Measurements from ENCODE around the gene ZC3H11A.

DNA sequence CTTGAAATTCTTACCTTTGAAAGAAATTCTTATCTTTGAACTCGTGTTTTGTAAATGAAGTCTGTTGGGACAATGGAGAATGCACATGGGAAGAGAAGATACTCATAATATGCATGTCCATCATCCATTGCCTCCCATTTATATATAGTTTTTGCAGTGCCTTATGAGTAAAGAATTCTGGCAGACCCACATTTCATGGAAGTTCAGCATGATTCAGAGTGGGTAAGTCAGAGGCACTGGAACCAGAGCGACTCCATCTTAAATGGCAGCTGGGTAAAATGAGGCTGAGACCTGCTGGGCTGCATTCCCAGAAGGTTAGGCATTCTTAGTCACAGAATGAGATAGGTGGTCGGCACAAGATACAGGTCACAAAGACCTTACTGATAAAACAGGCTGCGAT, 16.6 kb upstream of the ZC3H11A start:
- no peak for TF ChIP-seq CTCF (IDR thresholded peaks at IDR 0.05)
- TF ChIP-seq POLR2A (IDR thresholded peaks at IDR 0.05) = no peak
